ENCODE results near the gene PWWP2B. TPM values are rescaled to one million over a fixed set of nuclear protein-coding genes. Genes with fewer than 3 reads are reported as not detected.

PWWP2B gene
- total RNA-seq, 2 donors from 2014 or later, result 11.8 to 12.7 TPM

DNA sequence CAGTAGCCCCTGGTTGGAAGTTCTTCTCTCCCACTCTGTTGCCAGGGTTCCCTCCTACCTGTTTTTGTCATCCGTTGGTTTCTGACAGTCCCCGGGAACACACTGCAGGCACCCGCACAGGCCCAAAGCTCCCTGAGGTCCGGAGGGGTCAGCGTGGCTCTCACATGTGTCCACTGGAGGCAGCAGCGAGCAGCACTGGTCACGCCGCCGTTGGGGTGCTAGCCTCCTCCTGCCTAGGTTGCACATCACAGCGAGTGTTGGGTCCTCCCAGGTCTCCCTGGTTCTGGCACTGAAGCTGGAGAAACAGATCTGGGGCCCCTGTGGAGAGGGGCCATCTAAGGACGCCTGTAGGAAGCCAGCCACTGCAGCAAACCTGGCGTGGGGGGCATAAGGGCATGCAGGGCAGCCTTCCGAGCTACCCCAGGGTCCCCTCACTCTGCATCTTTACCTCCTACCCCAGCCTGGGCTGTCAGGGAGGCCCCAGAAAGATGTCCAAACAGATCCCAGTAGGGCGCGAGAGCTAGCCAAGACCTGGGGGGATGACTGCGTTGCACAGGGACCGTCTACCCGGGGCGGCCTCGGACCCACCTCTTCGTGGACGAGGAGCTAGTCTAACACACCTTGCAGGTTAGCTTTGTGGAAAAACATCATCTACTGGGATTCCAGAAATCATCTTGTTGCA, 36.1 kb upstream of the PWWP2B start:
- intact Hi-C loops (cut with DNase I), result no loop called here
- ATAC-seq (peak in 1 of 2 donors; percentile 45), DNase-seq (peak; percentile 44)

DNA sequence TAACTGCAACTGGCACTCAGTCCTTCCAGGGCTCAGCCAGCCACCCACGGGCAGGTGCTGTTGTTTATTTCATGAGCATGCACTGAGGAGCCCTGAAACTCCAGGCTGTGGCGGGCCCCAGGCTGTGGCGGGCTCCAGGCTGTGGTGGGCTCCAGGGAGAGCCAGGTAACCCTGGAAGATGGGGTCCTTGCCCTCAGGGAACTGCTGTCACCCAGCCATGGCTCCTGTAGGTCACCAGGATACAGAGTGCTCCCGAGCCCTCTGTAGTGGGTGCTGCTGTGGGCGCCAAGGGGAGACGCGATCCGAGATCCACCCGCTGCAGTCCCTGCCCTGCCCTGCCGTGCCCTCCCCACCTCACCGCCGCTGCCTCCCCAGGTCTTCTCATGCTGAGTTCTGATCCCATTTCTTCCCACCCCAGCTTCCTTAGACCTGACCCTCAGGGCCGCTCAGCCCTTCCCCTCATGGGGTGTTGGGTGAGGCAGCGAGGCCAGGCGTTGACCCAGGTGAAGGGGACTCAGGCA, 35.4 kb upstream of the PWWP2B start:
- no peak for DNase-seq
- no peak for ATAC-seq
- intact Hi-C loops (cut with DNase I), result no loop called here

DNA sequence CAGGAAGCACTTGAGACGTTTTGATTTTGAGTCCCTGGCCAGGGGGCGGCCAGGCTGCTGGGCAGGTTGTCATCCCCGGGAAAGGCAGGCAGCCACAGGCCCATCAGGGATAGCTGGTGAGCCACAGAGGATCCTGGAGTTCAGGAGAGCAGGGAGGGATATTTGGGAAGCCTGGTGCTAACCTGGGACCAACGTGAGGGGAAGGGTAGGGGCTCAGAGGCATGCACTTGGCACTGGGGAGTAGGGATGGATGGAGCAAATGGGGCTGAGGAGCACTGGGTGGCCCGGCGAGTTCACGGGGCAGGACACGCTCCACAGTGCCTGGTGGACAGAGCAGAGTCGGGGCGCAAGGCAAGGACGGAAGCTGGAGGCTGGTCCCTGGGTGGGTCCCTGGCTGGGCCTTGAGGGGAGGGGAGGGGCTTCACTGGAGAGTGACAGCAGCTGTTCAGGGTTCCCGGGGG, 34.8 kb upstream of the PWWP2B start:
- intact Hi-C loops (cut with DNase I), result no loop called here
- ATAC-seq (no peak), DNase-seq (no peak)

DNA sequence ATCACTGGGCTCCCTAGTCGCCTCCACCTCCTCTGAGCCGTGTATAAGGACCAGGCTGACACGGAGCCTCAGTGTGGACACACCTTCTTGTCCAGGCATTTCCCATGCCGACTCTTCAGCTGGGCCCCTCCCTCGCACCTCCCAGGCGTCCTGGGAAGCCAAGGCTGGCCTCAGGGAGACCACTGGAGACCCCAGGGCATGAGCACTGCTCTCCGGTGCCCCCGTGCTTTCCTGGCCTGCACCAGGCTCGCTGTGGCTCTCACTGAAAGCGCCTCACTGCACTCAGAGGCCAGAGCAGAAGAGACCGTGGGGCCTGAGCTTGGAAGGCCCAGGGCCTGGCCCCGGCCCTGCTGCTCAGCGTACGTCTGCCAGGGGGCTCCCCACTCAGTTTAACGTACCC, 33.6 kb upstream of the PWWP2B start:
- intact Hi-C loops (cut with DNase I), result no loop called here
- DNase-seq (no peak), ATAC-seq (no peak)

DNA sequence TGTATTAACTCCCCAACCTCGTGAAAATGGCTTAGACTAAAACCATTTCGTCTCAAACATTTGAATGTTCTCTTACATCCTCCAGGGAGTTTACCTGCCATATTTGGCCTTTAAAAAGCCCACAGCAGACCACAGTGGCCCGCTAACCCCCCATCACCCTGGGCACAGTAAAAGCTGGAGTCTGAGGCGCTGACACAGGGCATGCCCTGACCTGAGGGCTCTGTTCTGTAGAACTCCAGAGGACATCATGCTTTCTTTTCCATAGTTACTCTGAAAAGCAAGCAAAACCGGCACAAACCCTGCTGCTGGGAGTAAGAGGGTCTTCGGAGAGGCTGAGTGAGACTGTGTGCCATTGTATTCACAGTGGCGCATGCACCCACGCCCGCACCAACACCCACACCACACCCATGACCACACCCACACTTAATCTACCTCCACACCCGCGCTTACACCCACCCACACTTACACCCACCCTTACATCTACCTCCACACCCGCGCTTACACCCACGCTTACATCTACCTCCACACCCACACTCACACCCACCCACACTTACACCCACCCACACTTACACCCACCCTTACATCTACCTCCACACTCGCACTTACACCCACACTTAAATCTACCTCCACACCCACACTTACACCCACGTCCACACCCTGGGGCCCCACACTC, 32.9 kb upstream of the PWWP2B start:
- intact Hi-C loops (cut with DNase I), result no loop called here
- peak; percentile 55 to 82 for ATAC-seq
- DNase-seq, result no peak

DNA sequence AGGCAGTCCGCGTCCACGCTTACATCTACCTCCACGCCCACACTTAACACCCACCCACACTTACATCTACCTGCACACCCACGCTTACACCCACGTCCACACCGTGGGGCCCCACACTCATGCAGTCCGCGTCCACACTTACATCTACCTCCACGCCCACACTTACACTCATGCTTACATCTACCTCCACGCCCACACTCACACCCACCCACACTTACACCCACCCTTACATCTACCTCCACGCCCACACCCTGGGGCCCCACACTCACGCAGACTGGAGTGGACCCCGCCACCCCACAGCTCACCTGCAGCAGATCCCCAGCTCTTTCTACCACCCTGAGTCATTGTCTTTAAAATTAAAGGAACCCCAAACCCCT, 32.4 kb upstream of the PWWP2B start:
- peak; percentile 41 to 55 for ATAC-seq
- no peak for DNase-seq
- intact Hi-C loops (cut with DNase I), result no loop called here

DNA sequence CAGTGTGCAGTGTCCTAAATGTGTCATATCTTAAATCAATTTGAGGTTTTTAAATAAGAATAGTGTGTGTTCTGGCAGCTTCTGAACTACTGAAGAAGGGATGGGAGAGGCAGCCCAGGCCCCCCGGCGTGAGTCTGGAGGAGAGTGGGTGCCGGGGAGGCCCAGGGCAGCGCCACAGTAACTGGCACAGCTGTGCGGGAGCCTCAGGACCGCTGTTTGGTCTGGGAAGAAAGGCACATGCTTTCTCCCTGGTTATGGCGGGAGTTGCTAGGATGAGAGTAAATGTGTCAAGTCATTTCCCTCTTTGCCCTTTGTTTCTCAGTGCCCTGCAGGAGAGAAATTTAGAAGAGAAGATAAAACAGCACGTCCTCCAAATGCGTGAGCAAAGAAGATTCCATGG, 31.9 kb upstream of the PWWP2B start:
- DNase-seq (no peak), ATAC-seq (no peak)
- intact Hi-C loops (cut with DNase I), result no loop called here

DNA sequence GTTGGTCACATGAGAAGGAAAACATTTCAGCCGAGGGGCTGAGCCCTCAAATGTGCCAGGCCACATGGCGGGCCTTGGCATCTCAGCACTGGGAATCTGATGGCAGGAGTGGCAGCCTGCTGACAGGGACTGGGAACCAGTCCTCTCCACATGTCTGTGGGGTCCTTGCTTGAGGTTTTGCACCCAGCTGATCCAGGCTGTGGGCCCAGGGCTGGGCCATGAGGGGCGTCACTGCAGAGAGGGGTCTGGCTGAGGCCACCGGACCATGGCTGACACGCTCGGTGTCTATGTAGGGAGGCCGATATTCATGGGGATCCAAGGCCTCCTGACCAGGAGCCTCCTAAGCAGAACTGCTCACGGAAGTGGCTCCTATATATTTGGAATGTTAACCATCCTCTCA, 31.0 kb upstream of the PWWP2B start:
- DNase-seq, result no peak
- intact Hi-C loops (cut with DNase I), result no loop called here
- no peak for ATAC-seq

DNA sequence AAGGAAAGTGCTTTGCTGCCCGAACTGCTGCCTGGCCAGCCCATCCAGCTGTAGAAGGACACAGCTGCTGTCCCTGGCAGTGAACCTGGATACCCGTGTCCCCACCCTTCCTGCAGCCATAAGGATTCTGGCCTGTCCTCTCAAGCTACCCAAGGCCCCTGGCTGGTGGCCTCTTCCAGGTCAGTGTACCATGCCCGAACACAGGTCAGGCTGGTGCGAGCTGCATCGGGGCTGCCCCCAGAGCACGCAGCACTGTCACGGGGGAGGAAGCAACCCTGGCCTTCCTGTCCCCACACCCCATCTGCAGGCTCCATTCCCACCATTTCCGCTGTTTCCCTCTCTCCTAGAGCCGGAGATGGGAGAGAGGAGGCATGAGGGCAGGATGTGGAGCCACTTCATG, 30.5 kb upstream of the PWWP2B start:
- intact Hi-C loops (cut with DNase I), result no loop called here
- DNase-seq, result no peak
- ATAC-seq, result no peak

DNA sequence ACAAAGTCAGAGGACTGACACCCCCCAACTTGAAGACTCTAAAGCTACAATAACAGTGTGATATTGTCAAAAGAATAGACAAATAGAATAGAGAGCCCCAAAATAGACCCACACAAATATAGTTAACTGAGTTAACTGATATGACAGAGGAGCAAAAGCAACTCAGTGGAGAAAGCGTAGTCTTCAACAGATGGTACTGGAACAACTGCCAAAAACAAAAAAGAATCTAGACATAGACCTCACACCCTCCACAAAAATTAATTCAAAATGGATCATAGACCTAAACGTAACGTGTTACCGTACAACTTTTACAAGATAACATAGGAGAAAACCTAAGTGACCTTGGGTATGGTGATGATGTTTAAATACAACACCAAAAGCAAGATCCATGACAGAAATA, 28.6 kb upstream of the PWWP2B start:
- intact Hi-C loops (cut with DNase I), result no loop called here

DNA sequence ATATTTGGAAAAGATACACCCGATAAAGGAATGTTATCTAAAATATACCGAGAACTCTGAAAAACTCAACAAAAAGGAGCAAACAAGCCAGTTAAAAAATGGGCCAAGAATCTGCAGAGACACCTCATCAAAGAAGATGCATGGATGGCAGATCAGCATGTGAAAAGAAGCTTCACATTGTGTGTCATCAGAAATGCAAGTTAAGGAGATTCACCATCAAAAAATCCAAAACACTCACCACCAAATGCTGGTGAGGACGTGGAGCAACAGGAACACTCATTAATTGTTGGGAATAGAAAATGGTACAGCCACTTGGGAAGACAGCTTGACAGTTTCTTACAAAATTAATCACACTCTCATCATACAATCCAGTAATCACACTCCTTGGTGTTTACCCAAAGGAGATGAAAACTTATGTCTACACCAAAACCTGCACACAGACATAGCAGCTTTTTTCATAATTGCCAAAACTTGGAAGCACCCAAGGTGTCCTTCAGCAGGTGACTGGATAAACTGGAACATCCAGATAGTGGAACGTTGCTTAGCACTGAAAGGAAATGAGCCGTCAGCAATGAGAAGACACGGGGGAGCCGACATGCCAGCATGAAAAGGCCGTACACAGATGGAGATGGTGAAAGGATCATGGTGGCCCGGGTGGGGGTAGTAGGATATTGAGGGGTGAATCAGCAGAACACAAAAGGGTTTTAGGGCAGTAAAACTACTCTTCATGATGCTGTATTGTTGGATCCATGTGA, 27.9 kb upstream of the PWWP2B start:
- DNase-seq, result no peak
- intact Hi-C loops (cut with DNase I), result no loop called here
- no peak for ATAC-seq

More for the DNA sequence above, 28.6 kb upstream of the PWWP2B start:
- DNase-seq, result no peak
- no peak for ATAC-seq

DNA sequence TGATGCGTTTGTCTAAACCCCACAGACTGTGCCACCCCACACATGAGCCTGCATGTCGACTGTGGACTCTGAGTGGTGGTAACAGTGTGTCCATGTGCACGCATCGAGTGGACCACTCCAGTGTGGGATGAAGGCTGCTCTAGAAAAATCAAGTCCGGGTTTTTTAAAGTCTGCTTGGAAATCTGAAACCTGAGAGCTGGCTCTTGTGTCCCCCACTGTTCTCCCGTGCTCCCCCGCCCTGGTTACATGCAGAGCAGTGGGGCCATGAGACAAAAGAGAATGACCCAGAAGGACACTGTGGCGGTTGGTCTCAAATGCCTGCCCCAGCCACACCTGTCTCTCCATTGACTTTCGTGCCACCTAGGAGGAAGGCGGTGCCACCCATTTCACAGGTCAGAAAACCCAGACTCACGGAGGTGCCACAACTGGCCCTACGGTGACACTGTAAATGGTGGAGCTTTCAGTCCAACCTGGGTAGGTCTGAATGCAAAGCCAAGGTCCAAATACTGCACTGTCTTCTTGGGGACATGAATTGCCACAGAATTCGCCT, 27.3 kb upstream of the PWWP2B start:
- ATAC-seq (no peak), DNase-seq (no peak)
- intact Hi-C loops (cut with DNase I), result no loop called here

DNA sequence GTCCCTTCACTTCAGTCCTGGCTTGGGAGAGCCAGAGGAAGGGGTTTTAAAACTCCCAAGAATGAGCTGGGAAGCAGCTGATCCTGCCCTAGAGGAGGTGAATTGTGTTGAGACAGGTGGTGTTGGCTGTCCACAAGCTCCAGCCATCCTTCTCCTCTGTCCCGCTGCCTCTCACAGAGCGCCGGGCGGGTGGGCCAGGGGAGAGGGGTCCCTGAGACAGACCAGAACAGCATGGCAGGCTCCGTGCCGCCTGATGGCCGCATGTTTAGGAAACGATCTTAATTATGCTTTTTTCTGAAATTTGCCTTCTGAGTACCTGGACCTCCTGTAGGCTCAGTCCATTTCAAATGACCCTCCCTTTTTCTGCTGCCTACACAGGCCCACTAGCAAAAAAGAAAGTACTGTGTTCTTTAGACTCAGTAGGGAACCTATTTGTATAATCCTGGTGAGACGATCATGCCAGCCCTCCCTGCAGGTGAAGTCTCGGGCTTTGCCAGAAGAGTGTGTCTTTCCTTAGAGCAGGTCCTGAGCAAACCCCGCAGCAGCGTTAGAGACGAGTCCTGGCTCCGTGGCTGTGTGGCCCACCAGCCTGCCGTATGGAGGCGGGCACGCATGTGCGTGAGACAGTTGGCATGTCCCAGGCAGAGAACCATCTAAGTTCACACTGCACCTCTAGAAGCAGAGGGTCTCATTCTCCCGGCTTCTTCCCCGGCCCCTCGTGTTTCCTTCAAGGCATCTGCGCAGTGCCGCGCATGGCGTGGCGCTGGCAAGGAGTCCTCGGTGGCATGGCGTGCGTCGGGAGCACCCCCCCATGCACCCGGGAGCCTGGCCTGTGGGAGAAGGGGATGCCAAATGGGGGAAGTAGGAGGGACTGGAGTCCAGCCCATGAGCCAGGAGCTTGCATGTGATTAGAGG, 26.3 kb upstream of the PWWP2B start:
- no peak for ATAC-seq
- DNase-seq, result no peak
- intact Hi-C loops (cut with DNase I), result no loop called here

DNA sequence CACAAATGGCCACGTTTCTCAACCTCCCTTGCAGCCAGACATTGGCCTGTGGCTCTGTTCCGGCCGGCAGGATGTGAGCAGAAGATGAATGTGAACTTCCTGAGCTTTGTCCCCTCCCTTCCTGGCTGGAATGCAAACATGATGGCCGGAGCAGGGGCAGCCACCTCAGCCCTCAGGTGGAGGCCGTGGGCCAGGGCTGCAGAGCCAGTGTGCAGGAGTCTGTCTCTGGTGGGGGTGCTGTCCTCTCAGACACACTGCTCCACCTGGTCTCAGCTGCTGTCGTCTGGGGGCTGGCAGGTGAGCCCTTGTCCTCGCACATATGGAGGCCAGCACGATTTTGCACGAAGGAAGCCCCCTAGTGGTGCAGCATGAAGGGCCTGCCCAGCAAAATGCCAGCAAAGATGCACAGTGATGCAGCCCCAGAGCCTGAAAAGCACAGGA, 25.3 kb upstream of the PWWP2B start:
- DNase-seq, result no peak

DNA sequence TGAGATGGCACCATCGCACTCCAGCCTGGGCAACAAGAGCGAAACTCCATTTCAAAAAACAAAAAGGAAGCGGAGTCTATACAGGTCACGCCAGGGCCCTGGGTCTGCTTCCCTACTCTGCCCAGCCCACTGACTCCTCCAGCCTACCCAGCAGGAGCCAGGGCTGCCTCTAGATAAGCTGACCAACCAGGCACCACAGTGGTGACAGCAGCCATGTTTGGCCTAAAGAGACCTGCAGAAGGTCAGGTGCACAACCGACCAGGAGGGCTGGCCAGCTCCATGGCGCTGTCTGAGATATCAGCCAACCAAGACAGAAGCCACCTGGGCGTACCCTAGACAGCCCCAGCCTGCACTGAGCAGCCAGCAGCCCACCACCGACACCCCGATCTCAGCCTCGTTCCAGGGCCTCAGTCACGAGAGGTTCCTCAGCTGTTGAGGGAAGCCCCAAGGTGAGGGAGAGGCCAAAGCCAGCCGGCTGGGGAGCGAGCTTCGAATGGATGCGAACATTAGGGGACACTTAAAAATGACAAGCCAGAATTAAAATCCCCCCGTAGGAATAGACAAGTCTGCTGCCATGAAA, 24.4 kb upstream of the PWWP2B start:
- DNase-seq (no peak), ATAC-seq (no peak)
- intact Hi-C loops (cut with DNase I), result no loop called here

More for the DNA sequence above, 25.3 kb upstream of the PWWP2B start:
- ATAC-seq, result no peak
- intact Hi-C loops (cut with DNase I), result no loop called here

DNA sequence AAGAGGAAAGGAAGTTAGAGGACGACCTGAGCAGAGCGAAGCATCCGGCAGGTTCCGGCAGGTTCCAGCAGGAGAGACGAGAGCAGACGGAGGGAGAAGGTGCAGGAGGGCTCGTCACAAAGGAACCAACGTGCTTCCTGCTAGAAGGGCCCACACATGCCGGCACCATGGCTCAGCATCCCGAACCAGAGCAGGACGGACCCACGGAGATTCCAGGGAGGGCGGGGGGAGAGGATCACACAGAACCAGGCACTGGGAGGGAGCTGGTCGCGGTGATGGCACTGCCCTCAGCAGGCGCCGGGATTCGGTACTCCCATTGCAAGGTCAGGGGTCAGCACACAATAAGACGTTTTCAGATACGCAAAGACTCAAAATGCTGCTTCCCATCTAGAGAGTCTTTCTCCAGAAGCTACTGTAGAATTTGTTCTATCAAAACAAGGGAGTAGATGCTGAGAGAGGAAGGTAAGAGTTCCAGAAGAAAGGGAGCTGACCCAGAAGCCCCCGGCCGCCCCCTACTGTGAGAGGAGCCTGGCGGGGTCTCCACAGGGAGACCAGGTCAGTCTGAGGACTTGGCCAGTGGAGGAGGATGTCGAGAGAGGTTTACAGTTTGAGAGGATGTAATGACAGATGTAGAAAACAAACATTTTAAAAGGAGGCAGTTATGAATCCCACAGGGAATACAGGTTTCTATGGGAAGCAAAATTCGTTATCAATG, 23.6 kb upstream of the PWWP2B start:
- ATAC-seq, result no peak
- DNase-seq, result no peak
- intact Hi-C loops (cut with DNase I), result no loop called here

DNA sequence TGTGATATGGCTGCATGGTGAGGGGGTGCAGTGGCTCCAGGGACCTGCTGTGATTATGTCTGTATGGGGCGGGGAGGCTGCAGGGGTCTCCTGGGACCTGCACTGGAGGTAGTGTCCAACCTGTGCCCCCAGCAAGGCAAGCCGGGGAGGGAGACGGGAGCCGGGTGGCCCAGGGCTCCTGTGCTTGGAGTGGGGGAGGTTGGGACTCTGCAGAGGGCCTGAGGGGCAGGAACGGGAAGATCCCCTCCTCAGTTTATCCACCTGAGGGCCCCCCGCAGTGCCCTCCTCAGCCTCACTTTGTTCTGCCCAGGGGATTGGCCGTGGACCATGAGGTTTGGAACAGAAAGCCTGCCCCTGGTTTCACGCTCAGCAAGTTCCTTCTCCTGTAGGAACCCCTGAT, 22.8 kb upstream of the PWWP2B start:
- DNase-seq (no peak), ATAC-seq (no peak)
- intact Hi-C loops (cut with DNase I), result no loop called here

DNA sequence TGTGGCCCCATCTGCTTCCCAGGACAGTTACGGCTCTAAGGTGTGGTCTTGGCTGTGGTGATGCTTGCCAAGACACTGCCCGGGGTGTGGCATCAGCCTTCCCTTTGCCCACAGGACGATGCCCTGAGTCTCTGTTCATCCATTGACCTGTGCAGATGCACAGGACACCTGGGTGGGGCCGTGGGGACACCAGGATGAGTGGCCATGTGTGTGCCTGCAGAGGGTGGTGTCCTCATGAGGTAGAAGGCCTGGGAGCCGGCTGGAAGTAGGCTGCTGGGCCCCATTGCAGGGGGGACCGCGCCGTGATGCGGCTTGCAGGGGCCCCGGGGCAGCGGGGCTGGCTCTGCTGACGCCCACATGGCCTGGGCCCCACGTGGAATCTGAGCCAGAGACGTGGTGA, 22.4 kb upstream of the PWWP2B start:
- no peak for DNase-seq
- no peak for ATAC-seq
- intact Hi-C loops (cut with DNase I), result no loop called here

Data from left cardiac atrium (tissue), 4 donors.